ENCODE results near the gene MFAP3L.

Gene MFAP3L

GRCh38 chr4:170009291-170009690 is 16.9 kb downstream of the MFAP3L start:
- Histone ChIP-seq H3K36me3 (ENCODE audit: control insufficient read depth in 2 of 2, insufficient read depth in 1 of 2, low read length in 2 of 2) (no peaks in the 10 kb centered on the region), H3K4me1 (ENCODE audit: control insufficient read depth, insufficient read depth, low read length) (peaks cover 5% of the 10 kb centered on the region), H3K27ac (ENCODE audit: extremely low read depth, low read depth, low read length) (no peak overlapping the region), H3K4me3 (ENCODE audit: low read depth, low read length) (no peak overlapping the region), H3K9me3 (ENCODE audit: control insufficient read depth, insufficient read depth, low read depth, low read length) (no peaks in the 10 kb centered on the region)
- ChIA-PET CTCF (interaction anchor here (0.6 to 3.1 kb wide), 3 partner anchors 21 to 241 kb away, joined by 3 to 13 read pairs (median 3); no protein-coding TSS in a partner anchor), POLR2A (no interaction called here)
- TF ChIP-seq ZNF629 (tag by site-specific recombination; IDR thresholded peaks at IDR 0.05) (no peak), ZNF433 (tag by site-specific recombination; IDR thresholded peaks at IDR 0.05; ENCODE audit: low read depth) (no peak), GLI2 (tag by site-specific recombination; IDR thresholded peaks at IDR 0.05; ENCODE audit: borderline replicate concordance, low read depth) (no peak), ZNF221 (tag by site-specific recombination; IDR thresholded peaks at IDR 0.05; ENCODE audit: borderline replicate concordance) (no peak)
- TF ChIP-seq, protein P1, sequence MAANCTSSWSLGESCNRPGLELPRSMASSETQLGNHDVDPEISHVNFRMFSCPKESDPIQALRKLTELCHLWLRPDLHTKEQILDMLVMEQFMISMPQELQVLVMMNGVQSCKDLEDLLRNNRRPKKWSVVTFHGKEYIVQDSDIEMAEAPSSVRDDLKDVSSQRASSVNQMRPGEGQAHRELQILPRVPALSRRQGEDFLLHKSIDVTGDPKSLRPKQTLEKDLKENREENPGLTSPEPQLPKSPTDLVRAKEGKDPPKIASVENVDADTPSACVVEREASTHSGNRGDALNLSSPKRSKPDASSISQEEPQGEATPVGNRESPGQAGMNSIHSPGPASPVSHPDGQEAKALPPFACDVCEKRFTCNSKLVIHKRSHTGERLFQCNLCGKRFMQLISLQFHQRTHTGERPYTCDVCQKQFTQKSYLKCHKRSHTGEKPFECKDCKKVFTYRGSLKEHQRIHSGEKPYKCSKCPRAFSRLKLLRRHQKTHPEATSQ (tag by site-specific recombination; IDR thresholded peaks at IDR 0.05), result no peak

DNA sequence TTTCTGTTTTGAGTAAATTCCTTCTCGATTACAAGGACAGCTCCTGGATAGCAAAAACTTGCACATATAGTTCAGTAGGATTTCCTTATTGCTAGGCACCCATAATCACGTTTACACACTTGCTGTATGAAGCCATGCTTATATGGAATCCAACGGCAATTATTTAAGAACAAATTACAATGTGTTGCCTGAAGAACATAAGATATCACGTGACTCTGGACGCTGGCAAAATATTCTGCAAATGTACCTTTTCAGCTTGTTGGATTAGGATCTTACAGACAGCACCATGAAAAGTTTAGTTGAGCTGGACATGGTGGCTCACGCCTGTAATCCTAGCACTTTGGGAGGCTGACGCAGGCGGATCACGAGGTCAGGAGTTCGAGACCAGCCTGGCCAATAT is 17.4 kb downstream of the MFAP3L start:
- peaks cover 5% of the 10 kb centered on the region for H3K4me1 ChIP-seq (ENCODE audit: control insufficient read depth, insufficient read depth, low read length)
- no peaks in the 10 kb centered on the region for H3K9me3 ChIP-seq (ENCODE audit: control insufficient read depth, insufficient read depth, low read depth, low read length)
- H3K27ac ChIP-seq (ENCODE audit: extremely low read depth, low read depth, low read length), result no peak overlapping the region
- no peak overlapping the region for H3K4me3 ChIP-seq (ENCODE audit: low read depth, low read length)
- CTCF ChIA-PET, result interaction anchor here (0.6 to 3.1 kb wide), 3 partner anchors 22 to 240 kb away, joined by 3 to 13 read pairs (median 3); no protein-coding TSS in a partner anchor
- H3K36me3 ChIP-seq (ENCODE audit: control insufficient read depth in 2 of 2, insufficient read depth in 1 of 2, low read length in 2 of 2), result no peaks in the 10 kb centered on the region
- TF ChIP-seq ZNF521 (tag by site-specific recombination; IDR thresholded peaks at IDR 0.05) (no peak), PRDM1 (tag by site-specific recombination; IDR thresholded peaks at IDR 0.05) (no peak), ZNF341 (tag by site-specific recombination; IDR thresholded peaks at IDR 0.05; ENCODE audit: low read depth) (no peak), YY2 (tag by site-specific recombination; IDR thresholded peaks at IDR 0.05) (no peak), ZNF169 (tag by site-specific recombination; IDR thresholded peaks at IDR 0.05) (no peak), ZBTB21 (tag by site-specific recombination; IDR thresholded peaks at IDR 0.05) (no peak), KLF16 (tag by site-specific recombination; IDR thresholded peaks at IDR 0.05) (no peak), ZNF48 (tag by site-specific recombination; IDR thresholded peaks at IDR 0.05) (no peak), ZSCAN18 (tag by site-specific recombination; IDR thresholded peaks at IDR 0.05) (no peak), ZBTB7A (tag by site-specific recombination; IDR thresholded peaks at IDR 0.05; ENCODE audit: low read depth) (no peak), ZNF837 (tag by site-specific recombination; IDR thresholded peaks at IDR 0.05) (no peak), ZNF174 (tag by site-specific recombination; IDR thresholded peaks at IDR 0.05) (no peak), ZNF223 (tag by site-specific recombination; IDR thresholded peaks at IDR 0.05) (no peak)
- TF ChIP-seq, protein P2, sequence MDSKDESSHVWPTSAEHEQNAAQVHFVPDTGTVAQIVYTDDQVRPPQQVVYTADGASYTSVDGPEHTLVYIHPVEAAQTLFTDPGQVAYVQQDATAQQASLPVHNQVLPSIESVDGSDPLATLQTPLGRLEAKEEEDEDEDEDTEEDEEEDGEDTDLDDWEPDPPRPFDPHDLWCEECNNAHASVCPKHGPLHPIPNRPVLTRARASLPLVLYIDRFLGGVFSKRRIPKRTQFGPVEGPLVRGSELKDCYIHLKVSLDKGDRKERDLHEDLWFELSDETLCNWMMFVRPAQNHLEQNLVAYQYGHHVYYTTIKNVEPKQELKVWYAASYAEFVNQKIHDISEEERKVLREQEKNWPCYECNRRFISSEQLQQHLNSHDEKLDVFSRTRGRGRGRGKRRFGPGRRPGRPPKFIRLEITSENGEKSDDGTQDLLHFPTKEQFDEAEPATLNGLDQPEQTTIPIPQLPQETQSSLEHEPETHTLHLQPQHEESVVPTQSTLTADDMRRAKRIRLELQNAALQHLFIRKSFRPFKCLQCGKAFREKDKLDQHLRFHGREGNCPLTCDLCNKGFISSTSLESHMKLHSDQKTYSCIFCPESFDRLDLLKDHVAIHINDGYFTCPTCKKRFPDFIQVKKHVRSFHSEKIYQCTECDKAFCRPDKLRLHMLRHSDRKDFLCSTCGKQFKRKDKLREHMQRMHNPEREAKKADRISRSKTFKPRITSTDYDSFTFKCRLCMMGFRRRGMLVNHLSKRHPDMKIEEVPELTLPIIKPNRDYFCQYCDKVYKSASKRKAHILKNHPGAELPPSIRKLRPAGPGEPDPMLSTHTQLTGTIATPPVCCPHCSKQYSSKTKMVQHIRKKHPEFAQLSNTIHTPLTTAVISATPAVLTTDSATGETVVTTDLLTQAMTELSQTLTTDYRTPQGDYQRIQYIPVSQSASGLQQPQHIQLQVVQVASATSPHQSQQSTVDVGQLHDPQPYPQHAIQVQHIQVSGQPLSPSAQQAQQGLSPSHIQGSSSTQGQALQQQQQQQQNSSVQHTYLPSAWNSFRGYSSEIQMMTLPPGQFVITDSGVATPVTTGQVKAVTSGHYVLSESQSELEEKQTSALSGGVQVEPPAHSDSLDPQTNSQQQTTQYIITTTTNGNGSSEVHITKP (tag by site-specific recombination; IDR thresholded peaks at IDR 0.05), result no peak
- TF ChIP-seq, protein P3, sequence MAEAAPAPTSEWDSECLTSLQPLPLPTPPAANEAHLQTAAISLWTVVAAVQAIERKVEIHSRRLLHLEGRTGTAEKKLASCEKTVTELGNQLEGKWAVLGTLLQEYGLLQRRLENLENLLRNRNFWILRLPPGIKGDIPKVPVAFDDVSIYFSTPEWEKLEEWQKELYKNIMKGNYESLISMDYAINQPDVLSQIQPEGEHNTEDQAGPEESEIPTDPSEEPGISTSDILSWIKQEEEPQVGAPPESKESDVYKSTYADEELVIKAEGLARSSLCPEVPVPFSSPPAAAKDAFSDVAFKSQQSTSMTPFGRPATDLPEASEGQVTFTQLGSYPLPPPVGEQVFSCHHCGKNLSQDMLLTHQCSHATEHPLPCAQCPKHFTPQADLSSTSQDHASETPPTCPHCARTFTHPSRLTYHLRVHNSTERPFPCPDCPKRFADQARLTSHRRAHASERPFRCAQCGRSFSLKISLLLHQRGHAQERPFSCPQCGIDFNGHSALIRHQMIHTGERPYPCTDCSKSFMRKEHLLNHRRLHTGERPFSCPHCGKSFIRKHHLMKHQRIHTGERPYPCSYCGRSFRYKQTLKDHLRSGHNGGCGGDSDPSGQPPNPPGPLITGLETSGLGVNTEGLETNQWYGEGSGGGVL (tag by site-specific recombination; IDR thresholded peaks at IDR 0.05), result no peak
- POLR2A ChIA-PET, result no interaction called here

All from HEK293 (cell line).